GM19240 (cell line): ENCODE data around the gene SPSB4.
"Not testable (repeated sequence)": the region's sequence is repeated elsewhere in the genome, so short reads cannot be mapped to it uniquely, and the experiment has no call there.

Experiments
- DNase-seq: peaks from one replicate; pipeline ENCODE4 v3.0.0; 2011; ENCODE audit warnings: low spot score; ENCODE audit not compliant: insufficient read length

The SPSB4 gene

DNA sequence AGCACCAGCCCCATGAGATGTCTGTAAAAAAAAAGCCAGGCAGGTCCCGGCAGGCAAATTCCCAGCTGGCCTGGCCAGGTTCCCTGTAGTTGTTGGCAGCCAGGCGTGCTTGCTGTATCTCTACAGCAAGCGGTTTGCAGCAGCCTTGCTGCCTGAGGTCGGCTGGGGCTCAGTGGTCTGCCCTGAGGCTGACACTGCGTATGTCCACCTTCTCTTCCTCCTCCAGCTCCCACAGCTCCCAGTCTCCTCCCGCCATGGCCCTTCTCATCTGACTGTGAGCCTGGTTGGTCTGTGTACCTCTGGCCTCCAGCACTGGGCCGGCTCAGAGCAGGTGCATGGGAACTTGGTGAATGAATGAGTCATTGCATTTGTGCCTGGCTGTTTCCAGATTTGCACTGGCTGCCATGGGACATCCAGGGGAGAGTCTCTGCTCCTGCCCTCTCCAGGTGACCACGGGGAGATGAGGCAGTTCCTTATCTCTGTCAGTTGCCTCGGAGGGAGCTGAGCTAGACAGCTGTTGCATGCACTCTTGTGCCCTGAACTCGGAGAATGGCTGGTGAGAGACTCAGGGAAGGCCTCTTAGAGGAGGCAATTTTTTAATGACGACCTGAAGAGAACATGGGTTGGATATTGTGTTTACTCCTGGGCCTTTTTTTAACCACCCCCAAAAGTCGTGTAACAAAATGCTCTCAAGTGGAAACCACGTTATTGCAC, 43.0 kb downstream of the SPSB4 start:
- no peak for DNase-seq

GRCh38 chr3:141094790-141095545, 43.8 kb downstream of the SPSB4 start:
- DNase-seq = no peak

DNA sequence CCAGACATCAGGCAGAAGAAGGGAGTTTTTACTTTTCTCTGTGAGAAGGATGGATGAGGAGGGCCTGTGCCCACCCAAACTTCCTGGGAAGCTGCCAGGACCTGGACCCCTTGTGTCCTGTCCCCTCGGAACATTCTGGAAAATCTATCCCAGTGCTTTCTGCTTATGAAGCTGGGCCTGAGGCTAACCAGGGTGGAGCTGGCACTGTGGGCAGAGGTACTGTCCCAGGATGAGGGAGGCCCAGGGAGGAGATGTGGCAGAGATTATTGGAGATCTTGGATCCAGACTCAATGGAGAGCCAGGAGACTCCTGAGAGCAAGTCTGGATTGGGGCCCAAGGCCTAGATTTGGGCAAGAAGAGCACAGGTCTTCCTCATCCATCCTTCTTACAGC, 44.4 kb downstream of the SPSB4 start:
- no peak for DNase-seq

GRCh38 chr3:141096164-141096563, 45.0 kb downstream of the SPSB4 start:
- DNase-seq = no peak

DNA sequence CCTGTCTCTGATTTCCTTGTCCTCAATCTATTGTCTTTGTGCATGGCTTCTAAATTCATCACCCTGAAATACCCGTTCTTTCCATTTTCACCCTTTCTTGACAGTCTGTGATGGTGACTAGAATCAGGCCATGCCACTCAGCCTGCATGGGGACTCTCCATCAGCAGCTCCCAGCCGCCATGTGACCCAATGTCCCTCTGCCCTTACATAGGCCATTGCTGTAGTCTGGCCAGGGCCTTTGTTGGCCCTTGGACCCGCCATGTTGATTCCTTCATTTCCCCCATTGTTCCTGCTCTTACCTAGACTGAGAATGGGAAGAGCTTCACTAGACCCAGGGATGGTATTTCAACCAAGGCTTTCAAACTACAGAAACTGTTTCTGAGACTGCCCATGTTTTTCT, 45.8 kb downstream of the SPSB4 start:
- no peak for DNase-seq

DNA sequence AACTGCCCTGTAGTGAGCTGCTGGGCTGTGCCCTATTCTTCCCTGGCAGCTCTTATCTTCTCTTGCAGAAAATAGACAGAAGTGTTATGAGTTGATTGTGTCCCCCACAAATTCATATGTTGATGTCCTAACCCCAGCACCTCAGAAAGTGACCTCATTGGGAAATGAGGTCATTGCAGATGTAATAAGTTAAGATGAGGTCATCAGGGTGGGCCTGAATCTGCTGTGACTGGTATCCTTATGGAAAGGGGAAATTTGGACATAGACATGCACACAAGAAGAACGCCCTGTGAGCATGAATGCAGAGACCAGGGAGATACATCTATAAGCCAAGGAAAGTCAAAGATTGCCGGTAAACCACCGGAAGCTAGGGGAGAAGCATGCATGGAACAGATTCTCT, 49.0 kb downstream of the SPSB4 start:
- no peak for DNase-seq

- no peak for DNase-seq
Observed at GRCh38 chr3:141100531-141101320, 49.6 kb downstream of the SPSB4 start.

GRCh38 chr3:141102372-141102771, 51.2 kb downstream of the SPSB4 start:
- no peak for DNase-seq

- DNase-seq = no peak
Observed at GRCh38 chr3:141103067-141103466, 51.9 kb downstream of the SPSB4 start.

DNA sequence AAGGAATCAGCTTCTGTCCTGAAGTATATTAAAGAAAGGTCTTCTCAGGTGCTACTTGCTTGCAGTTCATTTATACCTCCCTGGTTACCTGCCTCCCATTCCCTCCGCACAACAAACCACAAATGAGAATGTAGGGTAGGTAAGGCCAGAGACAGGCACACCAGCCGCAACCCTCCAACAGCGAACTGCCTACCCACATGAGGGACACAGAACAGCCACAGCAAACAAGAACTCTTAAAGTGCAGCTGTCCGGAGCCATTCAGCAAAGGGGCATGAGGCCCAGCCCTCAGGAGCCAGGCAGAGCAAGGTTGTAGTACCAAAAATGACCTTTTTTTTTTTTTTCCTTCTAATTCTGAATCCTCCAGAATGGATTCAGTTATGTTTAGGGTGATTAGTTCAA, 52.4 kb downstream of the SPSB4 start:
- no peak for DNase-seq

DNA sequence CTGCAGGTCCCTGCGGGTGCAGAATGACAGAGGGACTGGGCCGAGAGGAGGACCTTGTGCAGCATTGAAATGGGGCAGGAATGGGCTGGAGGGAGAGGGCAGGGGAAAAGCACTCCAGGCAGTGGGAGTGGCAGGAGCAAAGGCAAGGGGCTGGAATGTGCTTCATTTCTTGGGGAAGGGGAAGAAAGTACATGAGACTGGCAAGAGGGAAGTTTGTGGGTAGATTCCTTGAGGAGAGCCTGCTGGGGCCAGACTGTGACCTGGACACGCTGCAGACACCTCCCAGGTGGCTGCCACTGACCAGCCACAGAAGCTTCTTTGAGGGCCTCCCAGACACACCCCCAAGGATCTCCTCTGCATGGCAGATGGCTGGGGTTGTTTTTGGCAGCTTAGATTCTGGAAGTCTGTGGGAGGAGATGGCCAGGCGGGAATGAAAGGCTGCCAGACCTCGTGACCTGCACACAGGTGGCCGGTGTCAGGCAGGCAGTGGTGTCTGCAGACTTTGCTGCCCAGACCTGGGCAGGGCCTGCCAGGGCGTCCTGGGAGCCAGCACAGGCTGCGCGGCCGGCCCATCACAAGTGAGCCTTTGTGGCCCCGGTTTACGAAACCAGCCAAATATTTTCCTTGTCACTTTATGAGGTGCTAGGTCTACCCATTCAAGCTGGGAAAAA, 53.1 kb downstream of the SPSB4 start:
- DNase-seq = no peak

- DNase-seq = peak; percentile 35
Observed at GRCh38 chr3:141105828-141106628, 54.9 kb downstream of the SPSB4 start.

DNA sequence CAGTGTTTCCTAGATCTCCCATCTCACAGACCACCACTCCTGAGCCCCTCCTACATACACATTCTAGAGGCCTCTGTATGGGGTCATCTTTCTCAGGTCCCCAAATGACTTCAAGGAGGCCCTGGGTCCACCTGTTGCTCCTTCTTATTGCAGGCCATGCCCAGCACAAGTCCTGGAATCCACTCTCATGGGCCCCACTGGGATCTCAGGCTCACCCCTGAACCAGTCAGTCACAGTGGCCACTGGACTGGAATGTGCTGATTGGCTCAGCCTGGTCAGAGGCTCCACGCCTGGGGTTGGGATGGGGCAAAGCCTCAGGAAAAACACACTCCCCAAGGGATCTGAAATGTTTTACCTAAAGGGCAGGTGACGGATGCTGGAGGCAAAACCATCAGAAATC, 55.7 kb downstream of the SPSB4 start:
- no peak for DNase-seq

DNA sequence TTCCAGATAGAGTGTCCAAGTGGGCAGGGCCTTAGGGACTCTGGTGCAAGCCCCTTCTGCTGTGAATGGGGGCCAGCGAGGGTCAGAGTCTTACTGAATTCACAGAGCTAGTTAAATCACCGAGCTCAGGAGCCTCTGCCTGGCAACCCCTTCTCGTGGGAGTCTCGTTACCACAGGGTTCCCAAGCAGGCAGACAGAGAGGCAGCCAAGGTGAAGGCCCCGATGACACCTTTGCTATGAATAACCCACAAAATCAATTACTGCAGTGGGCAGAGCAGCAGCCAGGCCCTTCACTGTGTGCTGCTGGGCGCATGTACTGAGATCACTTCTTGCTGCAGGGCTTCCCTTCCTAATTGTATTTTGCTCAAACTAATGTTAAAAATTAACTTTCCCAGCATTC, 56.9 kb downstream of the SPSB4 start:
- DNase-seq = no peak

- no peak for DNase-seq
Observed at GRCh38 chr3:141109751-141110150, 58.6 kb downstream of the SPSB4 start.

- DNase-seq = no peak
Observed at GRCh38 chr3:141110322-141110721, 59.2 kb downstream of the SPSB4 start.

GRCh38 chr3:141111364-141112155, 60.4 kb downstream of the SPSB4 start:
- no peak for DNase-seq

DNA sequence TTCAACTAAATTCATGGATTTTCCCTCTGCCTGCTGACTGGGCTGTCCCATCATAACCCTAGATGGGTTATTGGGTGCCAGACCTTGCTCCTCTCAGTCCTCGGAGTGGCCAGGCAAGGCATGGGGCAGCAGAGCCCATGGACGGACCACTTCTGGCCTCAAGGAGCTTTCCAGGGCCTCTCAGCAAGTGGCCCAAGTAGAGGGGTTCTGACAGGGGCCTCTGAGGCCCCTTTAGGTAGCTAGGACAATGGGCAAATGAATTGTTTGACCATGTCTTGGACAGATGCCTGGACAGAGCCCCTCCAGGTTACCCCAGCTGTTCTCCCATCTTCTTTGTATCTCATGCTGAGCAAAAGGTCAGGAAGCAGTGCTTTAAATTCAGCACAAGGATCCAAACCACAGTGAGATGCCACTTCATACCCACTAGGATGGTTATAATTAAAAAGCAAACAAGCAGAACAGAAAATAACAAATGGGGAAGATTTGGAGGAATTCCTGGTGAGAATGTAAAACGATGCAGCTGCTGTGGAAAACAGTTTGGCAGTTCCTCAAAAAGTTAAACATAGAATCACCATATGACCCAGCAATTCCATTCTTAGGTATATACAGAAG, 61.6 kb downstream of the SPSB4 start:
- no peak for DNase-seq

GRCh38 chr3:141113680-141114079, 62.5 kb downstream of the SPSB4 start:
- not testable (repeated sequence) for DNase-seq
